ES-I3 (cell line): Measurements from ENCODE around the gene IFNK.

Experiments
- H3K36me3 ChIP-seq: 2 replicates; pipeline ENCODE4 v1.6.1; 2013; ENCODE audit warnings: mild to moderate bottlenecking, low read length, control low read depth, moderate library complexity; ENCODE audit not compliant: insufficient read depth
- H3K4me1 ChIP-seq: 2 replicates; pipeline ENCODE4 v1.6.1; 2013; ENCODE audit warnings: mild to moderate bottlenecking, control low read depth, low read length; ENCODE audit not compliant: insufficient read depth
- H3K9ac ChIP-seq: 2 replicates; pipeline ENCODE4 v1.6.1; 2013; ENCODE audit warnings: low read depth, mild to moderate bottlenecking, low read length, moderate library complexity
- H3K9me3 ChIP-seq: 2 replicates; pipeline ENCODE4 v1.6.1; 2013; ENCODE audit warnings: mild to moderate bottlenecking, low read length, moderate library complexity; ENCODE audit not compliant: control insufficient read depth, insufficient read depth

The IFNK gene

GRCh38 chr9:27524236-27524635, at the start of gene IFNK:
IFNK (plus strand) TSS chr9:27524290; CDS start chr9:27524337, 47 bp downstream.
- no peak within 1 kb of the TSS for H3K9ac ChIP-seq
- no peaks in the 10 kb centered on the region for H3K9me3 ChIP-seq
- peaks cover 23% of the 10 kb centered on the region for H3K4me1 ChIP-seq
- no peaks in the 10 kb centered on the region for H3K36me3 ChIP-seq

GRCh38 chr9:27474305-27474704, 49.8 kb upstream of the IFNK start:
- Histone ChIP-seq H3K9ac (no peak overlapping the region), H3K4me1 (peaks cover 17% of the 10 kb centered on the region; the same call in 1 of the 2 replicates), H3K36me3 (peaks cover 3% of the 10 kb centered on the region; the same call in 1 of the 2 replicates), H3K9me3 (peaks cover 7% of the 10 kb centered on the region)

GRCh38 chr9:27475057-27475595, 49.0 kb upstream of the IFNK start:
- Histone ChIP-seq H3K4me1 (peaks cover 17% of the 10 kb centered on the region; the same call in 1 of the 2 replicates), H3K9ac (no peak overlapping the region), H3K36me3 (peaks cover 3% of the 10 kb centered on the region; the same call in 1 of the 2 replicates), H3K9me3 (peaks cover 7% of the 10 kb centered on the region)

GRCh38 chr9:27476870-27477515, 47.1 kb upstream of the IFNK start:
- H3K9me3 ChIP-seq: peaks cover 7% of the 10 kb centered on the region
- H3K9ac ChIP-seq: no peak overlapping the region
- peaks cover 3% of the 10 kb centered on the region; the same call in 1 of the 2 replicates for H3K36me3 ChIP-seq
- H3K4me1 ChIP-seq: peaks cover 5% of the 10 kb centered on the region; the same call in 1 of the 2 replicates

- Histone ChIP-seq H3K9me3 (peaks cover 7% of the 10 kb centered on the region), H3K4me1 (peaks cover 2% of the 10 kb centered on the region; the same call in 1 of the 2 replicates), H3K9ac (no peak overlapping the region), H3K36me3 (peaks cover 3% of the 10 kb centered on the region; the same call in 1 of the 2 replicates)
These were observed 45.8 kb upstream of the IFNK start for GRCh38 chr9:27478322-27478721.

GRCh38 chr9:27482709-27483108, 41.4 kb upstream of the IFNK start:
- Histone ChIP-seq H3K9ac (no peak overlapping the region), H3K9me3 (peaks cover 7% of the 10 kb centered on the region), H3K4me1 (peaks cover 5% of the 10 kb centered on the region), H3K36me3 (peaks cover 3% of the 10 kb centered on the region; the same call in 1 of the 2 replicates)

GRCh38 chr9:27483576-27483975, 40.5 kb upstream of the IFNK start:
- peaks cover 5% of the 10 kb centered on the region for H3K4me1 ChIP-seq
- H3K9me3 ChIP-seq: peaks cover 7% of the 10 kb centered on the region
- no peak overlapping the region for H3K9ac ChIP-seq
- peaks cover 3% of the 10 kb centered on the region; the same call in 1 of the 2 replicates for H3K36me3 ChIP-seq

- no peaks in the 10 kb centered on the region; the same call in 1 of the 2 replicates for H3K36me3 ChIP-seq
- H3K4me1 ChIP-seq: peaks cover 14% of the 10 kb centered on the region
- H3K9ac ChIP-seq: no peak overlapping the region
- no peaks in the 10 kb centered on the region for H3K9me3 ChIP-seq
These were observed 38.9 kb upstream of the IFNK start for GRCh38 chr9:27485158-27485557.

- Histone ChIP-seq H3K9me3 (no peaks in the 10 kb centered on the region), H3K36me3 (no peaks in the 10 kb centered on the region; the same call in 1 of the 2 replicates), H3K9ac (no peak overlapping the region), H3K4me1 (peaks cover 16% of the 10 kb centered on the region)
These were observed 36.9 kb upstream of the IFNK start for GRCh38 chr9:27487128-27487640.

- Histone ChIP-seq H3K9me3 (no peaks in the 10 kb centered on the region), H3K9ac (no peak overlapping the region), H3K4me1 (peaks cover 16% of the 10 kb centered on the region), H3K36me3 (no peaks in the 10 kb centered on the region; the same call in 1 of the 2 replicates)
These were observed 36.2 kb upstream of the IFNK start for GRCh38 chr9:27487927-27488326.

GRCh38 chr9:27489087-27489876, 34.8 kb upstream of the IFNK start:
- Histone ChIP-seq H3K36me3 (no peaks in the 10 kb centered on the region; the same call in 1 of the 2 replicates), H3K9ac (no peak overlapping the region), H3K9me3 (no peaks in the 10 kb centered on the region), H3K4me1 (peaks cover 16% of the 10 kb centered on the region)

- H3K36me3 ChIP-seq: no peaks in the 10 kb centered on the region; the same call in 1 of the 2 replicates
- peaks cover 20% of the 10 kb centered on the region; the same call in 1 of the 2 replicates for H3K4me1 ChIP-seq
- H3K9me3 ChIP-seq: no peaks in the 10 kb centered on the region
- H3K9ac ChIP-seq: no peak overlapping the region
These were observed 32.9 kb upstream of the IFNK start for GRCh38 chr9:27491154-27491553.

- Histone ChIP-seq H3K9me3 (no peaks in the 10 kb centered on the region), H3K4me1 (peaks cover 40% of the 10 kb centered on the region), H3K9ac (no peak overlapping the region), H3K36me3 (no peaks in the 10 kb centered on the region)
These were observed 28.5 kb upstream of the IFNK start for GRCh38 chr9:27495480-27496134.

- no peaks in the 10 kb centered on the region for H3K9me3 ChIP-seq
- no peak overlapping the region for H3K9ac ChIP-seq
- H3K4me1 ChIP-seq: peaks cover 40% of the 10 kb centered on the region
- H3K36me3 ChIP-seq: no peaks in the 10 kb centered on the region
These were observed 28.0 kb upstream of the IFNK start for GRCh38 chr9:27496135-27496504.
